Hematopoietic multipotent progenitor cell treated with erythropoietin and hydrocortisone succinate and interleukin-3 and kit ligand, for 6 days (in vitro differentiated cells): Measurements from ENCODE around the gene C9orf72.

Source experiments
- DNase-seq: peaks from one replicate; pipeline ENCODE4 v3.0.0-alpha.2; 2015

Gene C9orf72

GRCh38 chr9:27573634-27574590 lies 631 bp upstream of the C9orf72 start:
- DNase-seq: peak; percentile 100

DNA sequence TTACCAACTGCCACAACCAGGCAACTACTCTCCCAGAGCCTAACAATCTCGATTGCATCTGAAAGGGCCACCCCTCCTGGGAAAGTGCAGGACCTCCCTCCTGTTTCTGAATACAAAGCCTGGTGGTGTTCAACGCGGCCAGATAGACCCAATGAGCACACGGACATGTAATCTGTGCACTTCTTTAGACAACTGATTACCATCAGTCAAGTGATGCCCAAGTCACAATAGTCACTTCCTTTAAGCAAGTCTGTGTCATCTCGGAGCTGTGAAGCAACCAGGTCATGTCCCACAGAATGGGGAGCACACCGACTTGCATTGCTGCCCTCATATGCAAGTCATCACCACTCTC lies 739 bp downstream of the C9orf72 start:
- DNase-seq: peak; percentile 79

- no peak for DNase-seq
Observed at GRCh38 chr9:27572061-27572460, 1.2 kb downstream of the C9orf72 start.

DNA sequence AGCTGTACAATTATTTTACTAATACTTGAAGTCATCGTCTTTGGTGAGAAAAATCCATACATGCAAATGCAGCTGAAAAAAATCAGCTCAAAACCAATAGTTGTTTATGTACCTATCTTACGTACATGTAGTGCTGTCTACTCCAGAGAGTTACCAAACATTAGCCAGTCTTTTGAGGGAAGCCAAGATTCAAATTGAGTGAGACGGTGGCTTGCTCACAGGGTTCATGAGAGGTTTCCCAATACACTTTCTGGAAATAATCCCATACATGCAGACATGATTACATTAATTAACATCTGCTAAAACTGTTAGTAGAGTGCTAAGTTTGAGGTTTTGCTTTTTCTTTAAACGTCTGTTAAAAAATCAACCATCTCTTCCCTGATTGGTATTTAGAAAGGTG lies 2.3 kb downstream of the C9orf72 start:
- DNase-seq: no peak

GRCh38 chr9:27569406-27569805 lies 3.9 kb downstream of the C9orf72 start:
- no peak for DNase-seq

DNA sequence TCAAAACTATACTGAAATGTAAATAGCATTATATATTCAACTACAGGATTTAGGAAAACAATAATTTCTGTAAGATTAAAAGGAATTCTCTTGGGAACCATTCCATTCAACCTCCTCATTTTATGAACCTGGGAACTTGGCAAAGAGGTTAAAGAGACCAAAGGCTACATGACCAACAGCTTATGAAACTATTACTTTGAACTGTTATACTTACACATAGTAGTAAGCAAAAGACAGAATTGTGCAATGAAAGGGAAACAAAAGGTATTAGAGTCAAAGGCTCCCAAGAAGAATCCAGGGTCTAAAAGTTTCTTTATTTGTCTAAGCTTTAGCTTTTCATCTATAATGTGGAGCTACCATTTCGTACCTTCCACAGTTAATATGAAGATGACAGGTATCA lies 7.2 kb downstream of the C9orf72 start:
- no peak for DNase-seq

- peak; percentile 18 for DNase-seq
Observed at GRCh38 chr9:27565696-27566095, 7.6 kb downstream of the C9orf72 start.

GRCh38 chr9:27564670-27565069 lies 8.6 kb downstream of the C9orf72 start:
- DNase-seq: no peak

DNA sequence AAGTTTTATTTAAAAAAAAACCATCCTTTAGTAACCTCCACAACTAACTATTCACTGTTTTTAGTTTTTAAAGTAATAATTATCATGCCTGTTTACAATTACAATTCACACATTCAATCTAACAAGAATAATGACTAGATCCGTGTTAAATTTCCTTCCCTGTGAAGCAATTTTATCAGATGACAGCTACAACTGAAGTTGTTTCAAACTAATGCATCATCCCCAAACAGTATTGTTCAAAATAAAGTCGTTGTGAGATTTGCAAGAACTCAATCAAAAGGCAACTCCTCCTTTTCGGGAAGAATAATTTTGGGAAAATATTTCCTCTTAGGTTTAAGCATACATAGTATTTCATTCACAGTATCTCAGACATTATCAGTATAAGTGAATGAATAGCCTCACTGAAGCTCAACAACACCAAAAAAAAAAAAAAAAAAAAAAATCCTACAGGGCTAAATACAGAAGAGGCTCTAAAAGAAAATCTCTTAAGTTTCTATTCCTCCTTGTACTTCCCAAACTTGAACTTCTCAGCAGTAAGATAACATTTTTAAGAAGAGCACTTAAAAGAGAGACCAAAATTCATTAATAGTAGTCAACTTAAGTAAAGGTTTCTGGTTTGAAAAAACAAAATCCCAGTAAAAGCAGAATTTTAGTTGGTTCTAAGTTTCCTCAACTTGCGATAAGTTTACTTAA lies 9.4 kb downstream of the C9orf72 start:
- DNase-seq: no peak

DNA sequence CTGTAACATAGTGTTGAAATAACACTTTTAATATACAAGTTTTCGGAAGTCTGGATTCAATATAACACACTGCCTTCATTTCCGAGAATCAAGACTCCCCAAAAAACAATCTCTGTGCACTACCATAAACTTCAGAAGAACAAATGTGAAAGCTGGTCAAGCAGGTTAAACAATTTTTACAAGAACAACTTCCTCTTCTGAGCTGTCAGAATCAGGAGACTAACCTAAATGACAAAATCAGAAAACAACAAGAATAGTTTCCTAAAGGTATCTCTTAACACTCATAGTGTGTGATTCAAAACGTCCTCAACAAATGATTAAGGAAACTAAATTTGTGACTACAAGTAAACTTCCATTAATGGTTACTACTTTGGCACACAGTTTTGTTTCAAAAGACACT lies 11.6 kb downstream of the C9orf72 start:
- DNase-seq: no peak

DNA sequence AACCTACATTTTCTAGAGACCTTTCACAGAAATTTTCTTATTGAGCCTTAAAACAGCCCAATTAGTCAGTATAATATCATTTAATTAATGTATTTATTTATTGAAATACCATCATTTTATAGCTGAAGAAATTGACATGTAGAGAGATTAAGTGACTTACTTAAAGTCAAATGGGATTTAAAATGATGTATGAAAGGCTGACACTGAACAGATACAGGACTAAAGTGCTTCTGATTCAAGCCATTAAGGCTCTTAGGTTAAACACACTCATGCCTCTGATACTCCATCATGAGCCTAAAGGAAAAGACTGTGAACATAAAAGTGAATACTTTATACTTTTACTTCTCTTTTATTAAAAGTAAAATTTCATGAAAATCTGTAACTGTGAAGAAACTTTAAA lies 12.8 kb downstream of the C9orf72 start:
- DNase-seq: no peak

- no peak for DNase-seq
Observed at GRCh38 chr9:27558307-27558706, 15.0 kb downstream of the C9orf72 start.

DNA sequence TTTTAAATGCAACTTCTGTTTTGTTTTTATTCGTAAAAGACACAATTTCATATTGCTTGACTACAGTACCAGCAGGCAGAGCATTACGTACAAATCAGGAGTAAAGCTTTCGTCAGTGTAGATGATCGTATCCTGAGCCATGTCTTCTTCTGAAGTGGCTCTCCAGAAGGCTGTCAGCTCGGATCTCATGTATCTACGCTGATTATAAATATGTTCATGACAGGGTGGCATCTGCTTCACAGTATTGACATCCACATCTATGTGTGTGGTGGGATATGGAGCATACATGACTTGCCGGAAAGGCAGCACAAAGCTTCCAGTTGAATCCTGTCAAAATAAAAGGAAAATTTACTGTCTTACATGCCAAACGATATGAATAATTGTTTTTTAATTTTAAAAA lies 16.8 kb downstream of the C9orf72 start:
- no peak for DNase-seq

- DNase-seq: no peak
Observed at GRCh38 chr9:27554712-27555111, 18.6 kb downstream of the C9orf72 start.

GRCh38 chr9:27549196-27549755 lies 24.0 kb downstream of the C9orf72 start:
- no peak for DNase-seq

DNA sequence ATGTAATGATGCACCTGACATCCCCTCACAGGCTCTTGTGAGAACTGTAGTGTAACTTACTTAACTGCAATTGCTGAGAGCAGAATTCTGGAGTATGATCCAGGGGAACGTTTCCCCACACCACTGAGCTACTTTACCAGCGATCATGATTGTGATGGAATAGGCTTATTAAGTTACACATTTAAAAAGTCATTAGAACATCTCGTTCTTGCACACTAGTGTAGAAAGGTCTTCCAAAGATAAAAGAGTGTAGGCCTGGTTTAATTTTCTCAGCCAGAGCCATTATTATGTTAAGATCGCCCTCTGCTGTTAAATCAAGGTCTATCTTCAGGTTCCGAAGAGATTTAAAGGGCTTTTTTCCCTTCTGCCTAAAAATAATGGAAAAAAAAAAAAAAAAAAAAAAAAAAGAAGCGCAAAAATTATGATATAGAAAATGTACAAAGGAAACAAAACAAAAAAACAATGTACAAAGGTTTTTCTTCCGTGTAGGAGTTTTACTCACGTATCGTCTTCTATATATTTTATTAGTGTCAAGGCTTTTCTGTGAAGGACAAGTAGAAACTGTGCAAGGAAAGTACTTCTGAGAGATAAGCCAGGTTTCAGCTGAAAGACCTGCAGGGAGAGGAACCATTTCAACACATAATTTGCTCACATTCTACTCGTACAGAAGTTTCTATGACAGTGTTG lies 25.1 kb downstream of the C9orf72 start:
- peak; percentile 78 for DNase-seq

- no peak for DNase-seq
Observed at GRCh38 chr9:27545471-27545870, 27.8 kb downstream of the C9orf72 start.

GRCh38 chr9:27542508-27542907 lies 30.8 kb downstream of the C9orf72 start:
- no peak for DNase-seq

GRCh38 chr9:27541740-27542139 lies 31.5 kb downstream of the C9orf72 start:
- DNase-seq: no peak

- DNase-seq: no peak
Observed at GRCh38 chr9:27540502-27540901, 32.8 kb downstream of the C9orf72 start.

GRCh38 chr9:27539479-27540441 lies 33.5 kb downstream of the C9orf72 start:
- no peak for DNase-seq

DNA sequence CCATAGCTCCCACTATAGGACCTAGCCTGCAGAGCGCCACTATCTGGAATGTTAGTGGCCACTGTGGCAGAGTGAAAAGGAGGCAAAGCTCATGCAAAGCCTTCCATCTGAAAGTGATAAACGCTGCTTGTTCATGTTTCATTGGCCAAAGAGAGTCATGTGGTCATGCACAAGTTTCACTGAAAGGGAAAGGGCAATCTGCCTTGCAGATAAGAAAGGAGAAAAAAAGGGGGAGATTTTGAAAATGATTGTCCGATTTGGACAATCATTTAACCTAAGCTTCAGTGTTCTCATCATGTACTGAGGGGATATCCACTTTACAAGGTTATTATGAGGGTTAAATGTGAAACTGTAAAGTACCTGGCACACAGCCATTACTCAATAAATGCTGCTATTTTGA lies 34.6 kb downstream of the C9orf72 start:
- DNase-seq: no peak
